Measurements from ENCODE around the gene CCDC33.

DNA sequence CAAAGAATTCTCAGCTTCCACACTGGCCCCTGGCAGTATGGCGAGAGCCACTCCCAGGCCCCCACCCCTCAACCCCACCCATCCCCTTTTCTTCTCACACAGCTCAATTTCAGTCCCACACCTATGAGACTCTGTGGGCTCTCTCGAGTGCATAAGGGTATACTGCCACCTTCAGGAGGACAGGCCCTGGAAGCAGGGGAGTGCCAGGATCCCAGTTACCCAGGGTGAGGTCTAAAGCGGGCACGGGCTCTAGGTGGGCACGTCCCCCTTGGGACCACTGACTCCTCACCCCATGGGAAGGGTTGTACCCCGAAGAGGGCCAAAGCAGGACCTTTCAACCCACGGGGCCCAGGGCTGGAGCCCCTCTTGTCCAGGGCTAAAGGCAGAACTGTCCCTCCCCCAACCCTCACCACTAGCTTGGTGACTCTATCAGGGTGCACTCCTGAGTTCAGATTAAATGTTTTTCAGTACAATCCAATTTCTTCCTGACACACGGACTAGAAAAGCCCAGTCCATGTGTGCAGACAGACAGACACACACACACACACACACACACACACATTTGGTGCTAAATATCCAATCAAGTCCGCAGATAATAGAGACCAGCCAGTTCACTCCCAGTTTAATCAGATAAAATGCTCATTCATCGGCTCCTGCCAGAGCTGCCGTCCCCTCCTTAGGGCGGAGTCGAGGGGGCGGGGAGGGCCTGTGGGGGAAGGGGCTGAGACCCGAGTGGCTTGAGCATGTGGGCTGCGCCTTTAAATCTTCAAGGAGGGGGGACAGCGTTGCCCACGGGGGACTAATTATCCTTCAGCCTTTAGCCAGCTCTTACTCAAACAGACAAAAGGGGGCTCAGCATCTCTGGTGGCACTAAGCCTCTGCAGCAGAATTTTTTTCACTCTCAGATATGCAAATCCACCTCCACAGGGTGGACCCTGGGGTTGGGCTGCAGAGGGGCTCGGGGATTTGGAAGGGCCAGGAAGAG is 72.0 kb downstream of the CCDC33 start:
- TF ChIP-seq, protein P1, sequence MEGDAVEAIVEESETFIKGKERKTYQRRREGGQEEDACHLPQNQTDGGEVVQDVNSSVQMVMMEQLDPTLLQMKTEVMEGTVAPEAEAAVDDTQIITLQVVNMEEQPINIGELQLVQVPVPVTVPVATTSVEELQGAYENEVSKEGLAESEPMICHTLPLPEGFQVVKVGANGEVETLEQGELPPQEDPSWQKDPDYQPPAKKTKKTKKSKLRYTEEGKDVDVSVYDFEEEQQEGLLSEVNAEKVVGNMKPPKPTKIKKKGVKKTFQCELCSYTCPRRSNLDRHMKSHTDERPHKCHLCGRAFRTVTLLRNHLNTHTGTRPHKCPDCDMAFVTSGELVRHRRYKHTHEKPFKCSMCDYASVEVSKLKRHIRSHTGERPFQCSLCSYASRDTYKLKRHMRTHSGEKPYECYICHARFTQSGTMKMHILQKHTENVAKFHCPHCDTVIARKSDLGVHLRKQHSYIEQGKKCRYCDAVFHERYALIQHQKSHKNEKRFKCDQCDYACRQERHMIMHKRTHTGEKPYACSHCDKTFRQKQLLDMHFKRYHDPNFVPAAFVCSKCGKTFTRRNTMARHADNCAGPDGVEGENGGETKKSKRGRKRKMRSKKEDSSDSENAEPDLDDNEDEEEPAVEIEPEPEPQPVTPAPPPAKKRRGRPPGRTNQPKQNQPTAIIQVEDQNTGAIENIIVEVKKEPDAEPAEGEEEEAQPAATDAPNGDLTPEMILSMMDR (IDR thresholded peaks at IDR 0.05 in 2 of 3, conservative IDR thresholded peaks at IDR 0.05 in 1 of 3; ENCODE audit: control insufficient read depth in 2 of 3, extremely low read depth in 1 of 3, insufficient read depth in 1 of 3, low read depth in 3 of 3, low read length in 3 of 3): peak; percentile 68 to 79 (median 75)
- TF ChIP-seq POLR2A (IDR thresholded peaks at IDR 0.05; ENCODE audit: low read depth, low read length) (no peak), MTA3 (IDR thresholded peaks at IDR 0.05; ENCODE audit: borderline replicate concordance, low read length) (no peak), TAF1 (IDR thresholded peaks at IDR 0.05; ENCODE audit: borderline replicate concordance, low read depth, low read length) (no peak), JUND (IDR thresholded peaks at IDR 0.05; ENCODE audit: low read depth, low read length) (no peak), EZH2 (IDR thresholded peaks at IDR 0.05; ENCODE audit: borderline replicate concordance, control insufficient read depth, low read depth, low read length) (no peak), CHD1 (IDR thresholded peaks at IDR 0.05; ENCODE audit: low read depth, low read length) (no peak), NFXL1 (IDR thresholded peaks at IDR 0.05; ENCODE audit: borderline replicate concordance) (no peak), FOXM1 (IDR thresholded peaks at IDR 0.05; ENCODE audit: low read depth, low read length) (no peak), EED (IDR thresholded peaks at IDR 0.05; ENCODE audit: low read depth) (no peak), SMAD5 (IDR thresholded peaks at IDR 0.05; ENCODE audit: low read depth) (no peak)
- TF ChIP-seq, protein P2, sequence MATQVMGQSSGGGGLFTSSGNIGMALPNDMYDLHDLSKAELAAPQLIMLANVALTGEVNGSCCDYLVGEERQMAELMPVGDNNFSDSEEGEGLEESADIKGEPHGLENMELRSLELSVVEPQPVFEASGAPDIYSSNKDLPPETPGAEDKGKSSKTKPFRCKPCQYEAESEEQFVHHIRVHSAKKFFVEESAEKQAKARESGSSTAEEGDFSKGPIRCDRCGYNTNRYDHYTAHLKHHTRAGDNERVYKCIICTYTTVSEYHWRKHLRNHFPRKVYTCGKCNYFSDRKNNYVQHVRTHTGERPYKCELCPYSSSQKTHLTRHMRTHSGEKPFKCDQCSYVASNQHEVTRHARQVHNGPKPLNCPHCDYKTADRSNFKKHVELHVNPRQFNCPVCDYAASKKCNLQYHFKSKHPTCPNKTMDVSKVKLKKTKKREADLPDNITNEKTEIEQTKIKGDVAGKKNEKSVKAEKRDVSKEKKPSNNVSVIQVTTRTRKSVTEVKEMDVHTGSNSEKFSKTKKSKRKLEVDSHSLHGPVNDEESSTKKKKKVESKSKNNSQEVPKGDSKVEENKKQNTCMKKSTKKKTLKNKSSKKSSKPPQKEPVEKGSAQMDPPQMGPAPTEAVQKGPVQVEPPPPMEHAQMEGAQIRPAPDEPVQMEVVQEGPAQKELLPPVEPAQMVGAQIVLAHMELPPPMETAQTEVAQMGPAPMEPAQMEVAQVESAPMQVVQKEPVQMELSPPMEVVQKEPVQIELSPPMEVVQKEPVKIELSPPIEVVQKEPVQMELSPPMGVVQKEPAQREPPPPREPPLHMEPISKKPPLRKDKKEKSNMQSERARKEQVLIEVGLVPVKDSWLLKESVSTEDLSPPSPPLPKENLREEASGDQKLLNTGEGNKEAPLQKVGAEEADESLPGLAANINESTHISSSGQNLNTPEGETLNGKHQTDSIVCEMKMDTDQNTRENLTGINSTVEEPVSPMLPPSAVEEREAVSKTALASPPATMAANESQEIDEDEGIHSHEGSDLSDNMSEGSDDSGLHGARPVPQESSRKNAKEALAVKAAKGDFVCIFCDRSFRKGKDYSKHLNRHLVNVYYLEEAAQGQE (IDR thresholded peaks at IDR 0.05; ENCODE audit: low read depth, low read length): no peak

Data from GM12878 (cell line).